Mesendoderm (in vitro differentiated cells): ENCODE results near the gene C6.
A peak's percentile ranks its signal among the peaks of the same experiment; 100 is the strongest.
"Not testable (repeated sequence)": the region's sequence is repeated elsewhere in the genome, so short reads cannot be mapped to it uniquely, and the experiment has no call there.

Experiments used
- DNase-seq: peaks from one replicate; pipeline ENCODE4 v3.0.0; 2013
- H2AK5ac ChIP-seq: 2 replicates; pipeline ENCODE4 v1.6.1; 2013; ENCODE audit warnings: low read length, inconsistent platforms
- H2BK120ac ChIP-seq: 2 replicates; pipeline ENCODE4 v1.6.1; 2013; ENCODE audit warnings: low read depth, mild to moderate bottlenecking, low read length, moderate library complexity, mixed read lengths
- H2BK15ac ChIP-seq: replicated peaks from 2 replicates; pipeline ENCODE4 v1.6.1; 2013; ENCODE audit warnings: low read depth, mild to moderate bottlenecking, moderate library complexity
- H2BK5ac ChIP-seq: 2 replicates; pipeline ENCODE4 v1.6.1; 2013; ENCODE audit warnings: low read length, inconsistent platforms
- H3K18ac ChIP-seq: 2 replicates; pipeline ENCODE4 v1.6.1; 2013; ENCODE audit warnings: mild to moderate bottlenecking, low read length, mixed read lengths
- H3K23ac ChIP-seq: one replicate; pipeline ENCODE4 v1.6.1; 2013; ENCODE audit warnings: low read length
- H3K27ac ChIP-seq: 2 replicates; pipeline ENCODE4 v1.5.1; 2013; ENCODE audit warnings: low read depth, mild to moderate bottlenecking, inconsistent platforms, low read length, moderate library complexity
- H3K27me3 ChIP-seq: 2 replicates; pipeline ENCODE4 v1.6.1; 2013; ENCODE audit warnings: low read length, control low read depth, mild to moderate bottlenecking, inconsistent platforms; ENCODE audit not compliant: insufficient read depth, poor library complexity
- H3K36me3 ChIP-seq: 2 replicates; pipeline ENCODE4 v1.6.1; 2013; ENCODE audit warnings: low read length, inconsistent platforms; ENCODE audit not compliant: control insufficient read depth, insufficient read depth
- H3K4ac ChIP-seq: one replicate; pipeline ENCODE4 v1.6.1; 2013; ENCODE audit warnings: low read depth, mild to moderate bottlenecking, low read length, moderate library complexity
- H3K4me1 ChIP-seq: 2 replicates; pipeline ENCODE4 v1.6.1; 2013; ENCODE audit warnings: low read depth, low read length, inconsistent platforms; ENCODE audit not compliant: control insufficient read depth
- H3K4me2 ChIP-seq: 2 replicates; pipeline ENCODE4 v1.6.1; 2013; ENCODE audit warnings: low read length
- H3K4me3 ChIP-seq: 2 replicates; pipeline ENCODE4 v1.5.1; 2013; ENCODE audit warnings: mild to moderate bottlenecking, low read length
- H3K56ac ChIP-seq: one replicate; pipeline ENCODE4 v1.6.1; 2013; ENCODE audit warnings: low read length
- H3K79me1 ChIP-seq: 2 replicates; pipeline ENCODE4 v1.6.1; 2013; ENCODE audit warnings: low read length, inconsistent platforms
- H3K79me2 ChIP-seq: 2 replicates; pipeline ENCODE4 v1.6.1; 2013; ENCODE audit warnings: mild to moderate bottlenecking, low read length; ENCODE audit not compliant: control insufficient read depth, insufficient read depth
- H3K9ac ChIP-seq: 2 replicates; pipeline ENCODE4 v1.6.1; 2013; ENCODE audit warnings: low read length, inconsistent platforms
- H4K5ac ChIP-seq: one replicate; pipeline ENCODE4 v1.6.1; 2013; ENCODE audit warnings: low read length
- H4K8ac ChIP-seq: one replicate; pipeline ENCODE4 v1.6.1; 2013; ENCODE audit warnings: low read depth, mild to moderate bottlenecking, control low read depth, low read length, moderate library complexity
- WGBS: extraction: QIAGEN DNeasy Blood & Tissue Kit; methylation state at CpG from one replicate; pipeline ENCODE4 v1.1.7; 2013; ENCODE audit warnings: low lambda C conversion rate, missing lambda C conversion rate; ENCODE audit not compliant: insufficient coverage; ENCODE audit errors: extremely low coverage; 5-methylcytosine and 5-hydroxymethylcytosine counted together

The C6 gene

DNA sequence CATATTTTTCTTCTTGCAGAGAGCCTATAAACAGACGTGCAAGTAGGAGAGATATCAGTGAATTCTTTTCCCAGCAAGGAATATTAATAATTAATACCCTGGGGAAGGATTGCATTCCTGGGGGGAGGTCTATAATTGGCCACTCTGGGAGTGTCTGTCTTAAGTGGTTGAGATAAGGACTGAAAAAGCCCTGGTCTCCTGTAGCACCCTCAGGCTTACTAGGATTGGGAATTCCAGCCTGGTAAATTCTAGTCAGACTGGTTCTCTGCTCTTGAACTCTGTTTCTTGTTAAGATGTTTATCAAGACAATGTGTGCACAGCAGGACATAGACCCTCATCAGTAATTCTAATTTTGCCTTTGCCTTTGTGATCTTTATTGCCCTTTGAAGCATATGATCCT is 16.9 kb upstream of the C6 start:
- not testable (repeated sequence) for H2BK120ac ChIP-seq, H3K4me3 ChIP-seq, H2BK5ac ChIP-seq, H2BK15ac ChIP-seq, H3K27me3 ChIP-seq, H3K36me3 ChIP-seq, H2AK5ac ChIP-seq, H3K56ac ChIP-seq, H3K4ac ChIP-seq, H3K79me2 ChIP-seq, H3K4me2 ChIP-seq, H4K5ac ChIP-seq, H3K18ac ChIP-seq, H4K8ac ChIP-seq, H3K23ac ChIP-seq, H3K4me1 ChIP-seq, H3K79me1 ChIP-seq, H3K27ac ChIP-seq, H3K9ac ChIP-seq
- no CpG with 5 or more reads among the region's 1 CpG for WGBS
- peak; percentile 36 for DNase-seq

DNA sequence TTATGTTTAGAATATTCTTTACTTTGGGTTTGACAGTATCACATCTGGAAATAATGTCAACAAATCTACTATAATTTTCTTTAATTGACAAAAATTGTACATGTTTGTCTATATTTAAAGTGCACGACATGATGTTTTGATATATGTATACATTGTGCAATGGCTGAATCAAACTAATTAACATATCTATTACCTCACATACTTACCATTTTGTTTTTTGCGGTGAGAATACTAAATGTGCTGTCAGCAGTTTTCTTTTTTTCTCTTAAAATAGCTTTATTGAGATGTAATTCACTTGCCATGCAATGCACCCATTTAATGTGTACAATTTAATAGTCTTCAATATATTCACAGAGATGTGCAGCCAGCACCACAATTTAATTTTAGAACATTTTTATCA is 10.6 kb upstream of the C6 start:
- H3K27me3 ChIP-seq = no peaks in the 10 kb centered on the region
- DNase-seq = no peak
- no peak overlapping the region for H3K4me2 ChIP-seq
- H2BK5ac ChIP-seq = no peak overlapping the region
- no peak overlapping the region for H4K5ac ChIP-seq
- no peak overlapping the region for H3K18ac ChIP-seq
- H2AK5ac ChIP-seq = no peak overlapping the region
- no peak overlapping the region for H3K9ac ChIP-seq
- no peak overlapping the region for H3K23ac ChIP-seq
- H2BK15ac ChIP-seq = no peak overlapping the region
- H2BK120ac ChIP-seq = no peak overlapping the region
- no peaks in the 10 kb centered on the region for H3K79me2 ChIP-seq
- H3K4ac ChIP-seq = no peak overlapping the region
- H3K79me1 ChIP-seq = no peaks in the 10 kb centered on the region
- no peak overlapping the region for H3K4me3 ChIP-seq
- H4K8ac ChIP-seq = no peak overlapping the region
- no peak overlapping the region for H3K27ac ChIP-seq
- H3K56ac ChIP-seq = no peak overlapping the region
- no CpG with 5 or more reads among the region's 2 CpGs for WGBS
- H3K4me1 ChIP-seq = no peaks in the 10 kb centered on the region
- H3K36me3 ChIP-seq = no peaks in the 10 kb centered on the region

DNA sequence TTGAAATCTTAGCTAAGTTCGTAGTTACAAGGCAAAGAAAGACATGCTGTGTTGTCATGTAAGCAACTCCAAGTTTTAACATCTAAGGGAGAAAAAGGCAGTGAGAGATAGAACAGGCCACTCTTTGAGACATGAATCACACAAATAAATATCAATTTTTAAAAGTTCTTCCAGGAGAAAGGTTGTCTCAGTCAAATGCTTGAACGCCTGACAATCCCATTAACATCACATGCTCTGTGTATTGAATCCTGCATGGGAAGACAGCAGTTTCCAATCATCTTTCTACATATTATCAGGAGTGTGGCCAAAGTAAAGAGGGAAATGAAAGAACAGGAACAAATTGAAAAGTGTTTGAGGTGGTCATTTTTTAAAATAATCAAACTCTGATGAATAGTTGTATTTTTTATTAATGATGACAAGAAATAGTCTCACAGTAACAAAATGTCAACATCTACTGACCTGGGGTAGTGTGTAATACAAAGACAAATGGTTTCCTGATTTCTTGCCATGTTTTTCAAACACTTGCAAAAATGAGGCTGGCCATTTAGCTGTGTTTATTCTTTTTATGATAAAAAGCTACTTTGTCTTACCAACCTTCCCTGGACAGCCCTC is 6.4 kb upstream of the C6 start:
- Histone ChIP-seq H2AK5ac (no peak overlapping the region), H3K79me1 (no peaks in the 10 kb centered on the region), H3K4me3 (no peak overlapping the region), H3K27ac (no peak overlapping the region), H2BK15ac (no peak overlapping the region), H3K23ac (no peak overlapping the region), H3K27me3 (no peaks in the 10 kb centered on the region), H3K4me2 (no peak overlapping the region), H3K79me2 (no peaks in the 10 kb centered on the region), H4K5ac (no peak overlapping the region), H3K56ac (no peak overlapping the region), H3K9ac (no peak overlapping the region), H2BK5ac (no peak overlapping the region), H4K8ac (no peak overlapping the region), H2BK120ac (no peak overlapping the region), H3K36me3 (no peaks in the 10 kb centered on the region), H3K4ac (no peak overlapping the region), H3K18ac (no peak overlapping the region), H3K4me1 (no peaks in the 10 kb centered on the region)
- no CpG with 5 or more reads among the region's 2 CpGs for WGBS
- DNase-seq = no peak

DNA sequence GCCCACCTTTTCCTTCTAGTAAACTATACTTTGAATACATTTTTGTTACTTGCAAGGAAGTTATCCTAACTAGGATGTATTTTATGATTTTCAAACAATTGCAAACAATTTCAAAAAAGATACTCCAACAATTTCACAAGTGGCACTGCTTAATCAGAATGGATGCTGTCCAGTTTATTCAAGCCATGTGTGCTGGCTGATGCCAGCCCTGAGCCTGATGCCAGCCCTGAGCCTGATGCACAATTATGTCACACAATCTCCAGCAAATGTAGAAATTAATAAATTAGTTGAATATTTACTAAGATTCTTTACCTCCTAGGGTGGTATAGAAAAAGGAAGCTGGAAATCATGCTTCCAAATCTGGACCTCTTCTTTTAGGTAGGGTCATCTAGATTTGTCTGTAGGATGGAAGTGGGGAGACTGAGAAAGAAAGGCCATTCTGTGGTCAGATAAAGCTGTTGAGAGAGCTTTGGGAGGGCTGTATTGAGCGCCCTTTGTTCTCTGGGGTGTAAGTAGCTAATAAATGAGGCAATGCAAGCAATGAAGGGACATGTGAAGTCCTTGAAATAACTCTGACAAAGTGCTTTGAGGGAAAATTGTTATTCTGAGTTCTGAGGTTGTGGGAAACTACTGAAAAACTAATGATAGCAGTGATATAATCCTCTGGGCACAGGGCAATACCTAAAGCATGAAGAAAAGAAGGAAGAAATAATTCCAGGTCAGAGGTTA is 5.8 kb upstream of the C6 start:
- H3K79me1 ChIP-seq = no peaks in the 10 kb centered on the region
- no peak overlapping the region for H3K18ac ChIP-seq
- H3K79me2 ChIP-seq = no peaks in the 10 kb centered on the region
- H3K4me1 ChIP-seq = no peaks in the 10 kb centered on the region
- H2AK5ac ChIP-seq = no peak overlapping the region
- no peak overlapping the region for H2BK5ac ChIP-seq
- WGBS = no CpG with 5 or more reads among the region's 1 CpG
- H4K8ac ChIP-seq = no peak overlapping the region
- no peak overlapping the region for H2BK120ac ChIP-seq
- no peak overlapping the region for H3K4me2 ChIP-seq
- no peak overlapping the region for H3K9ac ChIP-seq
- H3K36me3 ChIP-seq = no peaks in the 10 kb centered on the region
- no peak overlapping the region for H2BK15ac ChIP-seq
- H3K4me3 ChIP-seq = no peak overlapping the region
- no peak overlapping the region for H3K56ac ChIP-seq
- no peak overlapping the region for H4K5ac ChIP-seq
- no peak for DNase-seq
- no peak overlapping the region for H3K23ac ChIP-seq
- H3K4ac ChIP-seq = no peak overlapping the region
- no peaks in the 10 kb centered on the region for H3K27me3 ChIP-seq
- H3K27ac ChIP-seq = no peak overlapping the region

GRCh38 chr5:41214182-41214581 is 850 bp upstream of the C6 start:
- no peak overlapping the region for H2BK15ac ChIP-seq
- no peak overlapping the region for H2AK5ac ChIP-seq
- H4K5ac ChIP-seq = no peak overlapping the region
- H3K18ac ChIP-seq = no peak overlapping the region
- H3K79me2 ChIP-seq = no peaks in the 10 kb centered on the region
- no peak overlapping the region for H3K27ac ChIP-seq
- H3K4me1 ChIP-seq = no peaks in the 10 kb centered on the region
- H3K56ac ChIP-seq = no peak overlapping the region
- H3K27me3 ChIP-seq = no peaks in the 10 kb centered on the region
- H3K9ac ChIP-seq = no peak overlapping the region
- H4K8ac ChIP-seq = no peak overlapping the region
- no peak overlapping the region for H2BK5ac ChIP-seq
- H3K4ac ChIP-seq = no peak overlapping the region
- no peak for DNase-seq
- no peaks in the 10 kb centered on the region for H3K36me3 ChIP-seq
- no peak overlapping the region for H3K4me3 ChIP-seq
- H3K23ac ChIP-seq = no peak overlapping the region
- H3K4me2 ChIP-seq = no peak overlapping the region
- no peaks in the 10 kb centered on the region for H3K79me1 ChIP-seq
- H2BK120ac ChIP-seq = no peak overlapping the region

DNA sequence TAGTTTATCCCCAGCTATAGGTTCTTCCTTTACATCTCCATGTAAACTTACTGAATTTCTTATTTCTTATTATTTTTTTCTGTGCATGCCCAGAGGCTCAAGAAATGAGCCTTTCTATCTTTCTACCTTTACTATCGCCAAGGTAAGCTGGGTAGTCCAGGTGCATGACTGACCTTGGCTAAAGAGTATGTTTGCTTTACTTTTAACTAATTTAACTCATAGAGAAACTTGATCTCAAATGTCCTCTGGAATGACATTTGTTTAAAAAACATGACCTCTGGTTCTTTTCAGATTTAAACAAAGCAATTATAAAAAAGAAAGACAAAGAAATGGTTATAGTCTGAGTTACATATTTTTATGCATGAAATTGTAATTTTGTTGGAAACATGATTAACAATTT is 397 bp downstream of the C6 start:
- Histone ChIP-seq H3K23ac (no peak overlapping the region), H3K79me1 (no peaks in the 10 kb centered on the region), H2AK5ac (no peak overlapping the region), H3K4me3 (no peak overlapping the region), H3K36me3 (no peaks in the 10 kb centered on the region), H3K4me2 (no peak overlapping the region), H3K18ac (no peak overlapping the region), H2BK5ac (no peak overlapping the region), H3K27ac (no peak overlapping the region), H2BK15ac (no peak overlapping the region), H3K56ac (no peak overlapping the region), H3K4ac (no peak overlapping the region), H2BK120ac (no peak overlapping the region), H3K4me1 (no peaks in the 10 kb centered on the region), H4K8ac (no peak overlapping the region), H4K5ac (no peak overlapping the region), H3K27me3 (no peaks in the 10 kb centered on the region), H3K79me2 (no peaks in the 10 kb centered on the region), H3K9ac (no peak overlapping the region)
- no CpG with 5 or more reads among the region's 1 CpG for WGBS
- no peak for DNase-seq
